SK-N-SH (cell line): ENCODE results near the gene FOXM1. TPM values are rescaled to one million over a fixed set of nuclear protein-coding genes. Genes with fewer than 3 reads are reported as not detected.

Experiments used
- CTCF ChIA-PET: fragments of 300-600, 350-600 bp; formaldehyde crosslinking; extraction: SDS; loops from one replicate; lab custom pipeline; 2021; lab: Yijun Ruan, JAX
- POLR2A ChIA-PET: fragments of 350-600 bp; sonication (Branson Sonifier 250); formaldehyde crosslinking; extraction: SDS; loops from one replicate; lab custom pipeline; 2020; ENCODE audit warnings: antibody characterized with exemption, inconsistent platforms; lab: Yijun Ruan, JAX
- DNase-seq: peaks from one replicate; pipeline ENCODE4 v3.0.0; 2012
- H2AFZ ChIP-seq: fragments of 200-600 bp; sonication (generic); 2 replicates; pipeline ENCODE4 v1.8.1; 2016; ENCODE audit warnings: antibody characterized with exemption, mild to moderate bottlenecking, low read depth
- H3F3A ChIP-seq: fragments of 200-600 bp; sonication (generic); replicated peaks from 2 replicates; pipeline ENCODE3; 2016; ENCODE audit warnings: antibody characterized with exemption, mild to moderate bottlenecking; ENCODE audit not compliant: insufficient read depth
- H3K27ac ChIP-seq, 2 experiments: fragments of 200-500 bp in 1 of 2; fragments of 200-600 bp in 1 of 2; sonication (Bioruptor generic) in 1 of 2; sonication (generic), shearing (Covaris generic) in 1 of 2; 2 replicates each; pipeline versions ENCODE4 v1.5.1 to v1.6.1; 2014 to 2016; ENCODE audit warnings: low read depth in 2 of 2, inconsistent platforms in 1 of 2, low read length in 1 of 2, mild to moderate bottlenecking in 1 of 2, mixed read lengths in 1 of 2
- H3K27me3 ChIP-seq: fragments of 200-600 bp; sonication (generic), shearing (Covaris generic); 2 replicates; pipeline ENCODE4 v1.6.1; 2016; ENCODE audit warnings: mixed run types; ENCODE audit not compliant: insufficient read depth
- H3K36me3 ChIP-seq, 2 experiments: fragments of 200-500 bp in 1 of 2; fragments of 200-600 bp in 1 of 2; sonication (Bioruptor generic) in 1 of 2; sonication (generic) in 1 of 2; replicated peaks in 1 of 2; 2 replicates each; pipeline versions ENCODE3 to v1.5.1; 2014 to 2016; ENCODE audit warnings: low read length in 1 of 2, mild to moderate bottlenecking in 1 of 2; ENCODE audit not compliant: insufficient read depth in 2 of 2, control insufficient read depth in 1 of 2
- H3K4me1 ChIP-seq, 2 experiments: fragments of 200-500 bp in 1 of 2; fragments of 200-600 bp in 1 of 2; sonication (Bioruptor generic) in 1 of 2; sonication (generic), shearing (Covaris generic) in 1 of 2; 2 replicates each; pipeline versions ENCODE4 v1.5.1 to v1.6.1; 2014 to 2016; ENCODE audit warnings: low read depth in 1 of 2, low read length in 1 of 2, mixed run types in 1 of 2; ENCODE audit not compliant: insufficient read depth in 2 of 2, control insufficient read depth in 1 of 2
- H3K4me2 ChIP-seq: fragments of 200-600 bp; sonication (generic), shearing (Covaris generic); 2 replicates; pipeline ENCODE4 v1.6.1; 2017; ENCODE audit warnings: mixed run types
- H3K4me3 ChIP-seq, 2 experiments: fragments of 200-500 bp in 1 of 2; fragments of 200-600 bp in 1 of 2; sonication (Bioruptor generic) in 1 of 2; sonication (generic), shearing (Covaris generic) in 1 of 2; 2 replicates each; pipeline versions ENCODE4 v1.5.1 to v1.8.1; 2014 to 2016; ENCODE audit warnings: low read depth in 2 of 2, inconsistent platforms in 1 of 2, low read length in 1 of 2, mild to moderate bottlenecking in 1 of 2, mixed read lengths in 1 of 2, moderate library complexity in 1 of 2
- H3K79me2 ChIP-seq: fragments of 200-600 bp; sonication (generic); 2 replicates; pipeline ENCODE4 v1.8.1; 2017; ENCODE audit warnings: mild to moderate bottlenecking; ENCODE audit not compliant: insufficient read depth
- H3K9ac ChIP-seq: fragments of 200-600 bp; sonication (generic); 2 replicates; pipeline ENCODE4 v1.6.1; 2017; ENCODE audit warnings: mixed run types
- H3K9me2 ChIP-seq: fragments of 200-600 bp; sonication (generic); 2 replicates; pipeline ENCODE4 v1.6.1; 2017; ENCODE audit warnings: mixed run types
- H3K9me3 ChIP-seq: fragments of 200-600 bp; sonication (generic); 2 replicates; pipeline ENCODE4 v1.6.1; 2017; ENCODE audit warnings: mixed run types, mild to moderate bottlenecking, moderate library complexity
- H4K20me1 ChIP-seq: fragments of 200-600 bp; sonication (generic); 2 replicates; pipeline ENCODE4 v1.6.1; 2017; ENCODE audit warnings: mild to moderate bottlenecking, mixed run types; ENCODE audit not compliant: insufficient read depth
- EZH2phosphoT487 ChIP-seq: fragments of 200-600 bp; sonication (generic); IDR thresholded peaks from 2 replicates; pipeline ENCODE4 v1.6.1; 2017; ENCODE audit warnings: low read depth, mixed run types, mild to moderate bottlenecking, antibody characterized with exemption, moderate library complexity, borderline replicate concordance
- GATA2 ChIP-seq: sonication (generic); formaldehyde crosslinking; IDR thresholded peaks from 2 replicates; pipeline ENCODE4 v1.5.0; 2020; ENCODE audit warnings: mild to moderate bottlenecking, missing genetic modification reagents
- IRF3 ChIP-seq: fragments of 150-350 bp; IDR thresholded peaks from 2 replicates; pipeline ENCODE4 v1.6.1; 2016; ENCODE audit warnings: mild to moderate bottlenecking, low read depth, low read length
- NRF1 ChIP-seq: IDR thresholded peaks from 2 replicates; pipeline ENCODE4 v1.6.1; 2012; ENCODE audit warnings: low read depth, mild to moderate bottlenecking, low read length
- REST ChIP-seq: IDR thresholded peaks from 2 replicates; pipeline ENCODE4 v1.6.1; 2012; ENCODE audit warnings: mild to moderate bottlenecking, low read depth, low read length, moderate library complexity
- RFX5 ChIP-seq: IDR thresholded peaks from 2 replicates; pipeline ENCODE4 v1.6.1; 2012; ENCODE audit warnings: mild to moderate bottlenecking, improper control_type of control experiment, low read length
- SMC3 ChIP-seq: IDR thresholded peaks from 2 replicates; pipeline ENCODE4 v1.6.1; 2012; ENCODE audit warnings: low read depth, low read length, improper control_type of control experiment
- TAF1 ChIP-seq: IDR thresholded peaks from 2 replicates; pipeline ENCODE4 v1.6.1; 2012; ENCODE audit warnings: low read depth, mild to moderate bottlenecking, low read length, moderate library complexity, borderline replicate concordance
- USF2 ChIP-seq: fragments of 150-350 bp; IDR thresholded peaks from 2 replicates; pipeline ENCODE4 v1.6.1; 2017; ENCODE audit warnings: antibody characterized with exemption, low read length, low read depth, borderline replicate concordance
- YY1 ChIP-seq: IDR thresholded peaks from 2 replicates; pipeline ENCODE4 v1.4.0; 2012; ENCODE audit warnings: low read depth, mild to moderate bottlenecking
- WGBS: methylation state at CpG from one replicate; pipeline ENCODE4 v1.1.6; 2017; ENCODE audit warnings: low lambda C conversion rate; 5-methylcytosine and 5-hydroxymethylcytosine counted together
- polyA plus RNA-seq, 3 experiments: library from polyadenylated mRNA; depleted of rRNA; stranded (reverse); fragments of >200 nt; gene quantifications; 2 replicates each; pipeline ENCODE4 v1.2.3, GENCODE V29; 2012

The FOXM1 gene
- polyA plus RNA-seq, 1 of the 3 experiments (the other 2 are of a cell fraction), result 29.9 TPM

GRCh38 chr12:2900642-2901041 is 23.7 kb upstream of the FOXM1 start:
- Histone ChIP-seq H3K27ac (no peak overlapping the region), H3K9me3 (no peaks in the 10 kb centered on the region), H2AFZ (no peak overlapping the region), H3K79me2 (peaks cover 98% of the 10 kb centered on the region), H3K9ac (no peak overlapping the region), H4K20me1 (peaks cover 53% of the 10 kb centered on the region; the same call in 1 of the 2 replicates), H3K4me1 (peaks cover 0 to 6% of the 10 kb centered on the region in 2 experiments; a peak in 2 of 4 replicates), H3K36me3 (peaks cover 0 to 6% of the 10 kb centered on the region in 2 experiments), H3F3A (peaks cover 8% of the 10 kb centered on the region), H3K4me2 (no peak overlapping the region), H3K9me2 (no peaks in the 10 kb centered on the region), H3K4me3 (no peak overlapping the region), H3K27me3 (no peaks in the 10 kb centered on the region)
- DNase-seq, result no peak
- WGBS, result 94% methylated on average over 8 of the region's 8 CpGs
- TF ChIP-seq IRF3, result no peak
- TF ChIP-seq RFX5, result no peak
- no peak for TF ChIP-seq REST
- TF ChIP-seq YY1, result no peak
- TF ChIP-seq TAF1, result no peak
- no peak for TF ChIP-seq GATA2 (CRISPR knock-in tag)
- TF ChIP-seq USF2, result no peak
- ChIA-PET POLR2A (no interaction called here), CTCF (interaction anchor here (1.0 to 1.2 kb wide), 2 partner anchors 44 to 134 kb away, joined by 3 to 4 read pairs; no protein-coding TSS in a partner anchor)

GRCh38 chr12:2897418-2897817 is 20.4 kb upstream of the FOXM1 start:
- Histone ChIP-seq H3K27ac (no peak overlapping the region), H3K9me2 (no peaks in the 10 kb centered on the region), H2AFZ (no peak overlapping the region), H3K79me2 (peaks cover 98% of the 10 kb centered on the region), H3K9ac (no peak overlapping the region), H3K4me1 (peaks cover 2 to 14% of the 10 kb centered on the region in 2 experiments; a peak in 3 of 4 replicates), H3K9me3 (no peaks in the 10 kb centered on the region), H3K27me3 (no peaks in the 10 kb centered on the region), H3F3A (peaks cover 11% of the 10 kb centered on the region), H3K36me3 (peaks cover 0 to 6% of the 10 kb centered on the region in 2 experiments), H3K4me2 (no peak overlapping the region), H3K4me3 (no peak overlapping the region), H4K20me1 (peaks cover 62% of the 10 kb centered on the region)
- 97% methylated on average over 5 of the region's 5 CpGs for WGBS
- DNase-seq, result no peak
- ChIA-PET POLR2A (no interaction called here), CTCF (no interaction called here)
- TF ChIP-seq NRF1 (no peak), REST (no peak), EZH2phosphoT487 (no peak), SMC3 (no peak)
